Activated T-helper 1 cell treated with anti-CD3 and anti-CD28 coated beads, Interleukin-12 subunit alpha, Interleukin-12 subunit beta, Interleukin-2, Interleukin-4 antibody, amounts not matched to agents 30 ng/mL and 10 ng/mL and 1 ng/mL, durations not matched to agents 14 hours and 24 hours and 36 hours (primary cell): ENCODE measurements around the gene USP50. TPM values are rescaled to one million over a fixed set of nuclear protein-coding genes. Genes with fewer than 3 reads are reported as not detected.
A peak's percentile ranks its signal among the peaks of the same experiment; 100 is the strongest.
"Not testable (repeated sequence)": the region's sequence is repeated elsewhere in the genome, so short reads cannot be mapped to it uniquely, and the experiment has no call there.

Experiments
- DNase-seq: peaks from one replicate; pipeline ENCODE4 v3.0.0; 2021; ENCODE audit warnings: low spot score
- H3K27ac Mint-ChIP-seq: one replicate; pipeline ENCODE4 v1.8.0; 2021; ENCODE audit warnings: mild to moderate bottlenecking, mixed read lengths
- H3K27me3 Mint-ChIP-seq: one replicate; pipeline ENCODE4 v1.8.0; 2022; ENCODE audit warnings: mild to moderate bottlenecking, moderate library complexity, mixed read lengths; ENCODE audit not compliant: insufficient read depth
- H3K36me3 Mint-ChIP-seq: one replicate; pipeline ENCODE4 v1.8.0; 2021; ENCODE audit warnings: low read depth, mixed read lengths
- H3K4me1 Mint-ChIP-seq: one replicate; pipeline ENCODE4 v1.8.0; 2021; ENCODE audit warnings: low read depth, mixed read lengths
- H3K4me3 Mint-ChIP-seq: one replicate; pipeline ENCODE4 v1.8.0; 2021; ENCODE audit warnings: mild to moderate bottlenecking, moderate library complexity, mixed read lengths
- H3K9me3 Mint-ChIP-seq: one replicate; pipeline ENCODE4 v1.8.0; 2021; ENCODE audit warnings: mixed read lengths
- intact Hi-C: fragments of 100-400 bp; cut with micrococcal nuclease; formaldehyde crosslinking; loops from one replicate; pipeline ENCODE4 v1.15.1; 2024
- total RNA-seq: library from RNA; stranded (reverse); gene quantifications from 2 replicates; pipeline ENCODE4 v1.2.3, GENCODE V29; 2022

Gene USP50
- total RNA-seq, 1 donor from 2014 or later = not detected

DNA sequence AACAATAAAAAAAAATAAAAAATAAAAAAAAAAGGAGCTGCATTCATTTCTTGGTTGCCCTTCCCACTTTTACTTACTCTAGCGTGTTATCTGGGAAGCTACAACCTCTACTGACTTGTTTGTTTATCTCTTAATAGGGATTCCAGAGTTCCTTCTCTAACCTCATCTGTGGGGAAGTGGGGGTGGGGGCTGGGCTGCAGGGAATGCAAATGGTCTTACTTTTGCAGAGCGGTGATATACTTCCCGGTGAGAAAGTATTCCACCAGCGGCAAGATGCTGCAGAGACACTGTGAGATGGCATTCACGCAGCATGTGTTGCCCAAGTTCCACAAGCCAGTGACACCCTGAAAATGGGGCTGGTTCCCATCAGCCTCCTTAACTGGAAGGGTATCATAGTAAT is 2.1 kb downstream of the USP50 start:
- DNase-seq = no peak
- intact Hi-C loops = no loop called here
- Mint-ChIP-seq H3K36me3 (no peaks in the 10 kb centered on the region), H3K27ac (no peak overlapping the region), H3K27me3 (peaks cover 8% of the 10 kb centered on the region), H3K4me1 (no peaks in the 10 kb centered on the region), H3K4me3 (no peak overlapping the region), H3K9me3 (no peaks in the 10 kb centered on the region)

DNA sequence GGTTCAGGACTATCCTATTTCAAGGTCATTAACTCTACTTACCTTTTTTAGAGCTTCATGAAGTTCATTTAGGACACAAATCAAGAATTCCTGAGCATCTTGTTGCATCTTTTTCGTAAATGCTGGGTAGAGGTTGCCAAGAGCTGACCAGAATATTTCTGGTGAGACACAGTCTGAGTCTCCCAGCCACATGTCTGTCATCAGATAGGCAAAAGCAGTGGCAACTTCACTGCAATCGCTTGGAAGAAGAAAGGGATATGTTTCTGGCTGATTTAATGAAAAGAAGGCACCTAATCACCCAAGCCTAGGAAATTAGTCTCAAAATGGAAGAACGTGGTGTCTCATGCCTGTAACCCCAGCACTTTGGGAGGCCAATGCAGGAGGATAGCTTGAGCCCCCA is 2.9 kb downstream of the USP50 start:
- Mint-ChIP-seq H3K4me3 (no peak overlapping the region), H3K27me3 (peaks cover 10% of the 10 kb centered on the region), H3K9me3 (no peaks in the 10 kb centered on the region)

GRCh38 chr15:50542887-50543210 is 3.6 kb downstream of the USP50 start:
- no peak overlapping the region for H3K4me3 Mint-ChIP-seq
- no peaks in the 10 kb centered on the region for H3K4me1 Mint-ChIP-seq
- no peak overlapping the region for H3K27ac Mint-ChIP-seq
- H3K27me3 Mint-ChIP-seq = peaks cover 11% of the 10 kb centered on the region
- H3K36me3 Mint-ChIP-seq = no peaks in the 10 kb centered on the region
- no peak for DNase-seq
- intact Hi-C loops = no loop called here
- H3K9me3 Mint-ChIP-seq = no peaks in the 10 kb centered on the region

More for the DNA sequence above, 2.9 kb downstream of the USP50 start:
- no peak overlapping the region for H3K27ac Mint-ChIP-seq
- intact Hi-C loops = no loop called here
- DNase-seq = no peak
- no peaks in the 10 kb centered on the region for H3K4me1 Mint-ChIP-seq
- H3K36me3 Mint-ChIP-seq = no peaks in the 10 kb centered on the region

DNA sequence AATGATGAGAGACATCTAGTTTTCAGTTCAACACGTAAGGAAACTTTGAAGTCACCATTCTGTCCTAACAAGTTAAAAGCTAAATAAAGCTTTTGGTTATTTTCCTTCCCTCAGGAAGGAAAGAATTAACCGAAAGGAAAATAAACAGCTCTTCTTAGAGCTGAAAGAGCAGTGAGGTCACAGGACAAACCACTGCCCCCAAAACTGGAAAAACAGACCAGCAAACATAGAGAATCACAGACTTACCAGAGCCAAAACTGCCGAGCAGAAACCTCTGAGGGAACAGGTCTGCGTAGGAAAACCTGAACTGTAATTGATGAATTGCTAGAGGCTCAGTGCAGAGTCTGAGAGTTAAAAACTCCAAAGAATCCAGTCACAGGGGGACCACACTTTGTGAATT is 14.7 kb downstream of the USP50 start:
- peak overlapping the region; percentile 0 for H3K27ac Mint-ChIP-seq
- H3K4me1 Mint-ChIP-seq = peaks cover 17% of the 10 kb centered on the region
- no peak for DNase-seq
- H3K36me3 Mint-ChIP-seq = no peaks in the 10 kb centered on the region
- H3K9me3 Mint-ChIP-seq = no peaks in the 10 kb centered on the region
- H3K27me3 Mint-ChIP-seq = no peaks in the 10 kb centered on the region
- no peak overlapping the region for H3K4me3 Mint-ChIP-seq
- intact Hi-C loops = no loop called here

DNA sequence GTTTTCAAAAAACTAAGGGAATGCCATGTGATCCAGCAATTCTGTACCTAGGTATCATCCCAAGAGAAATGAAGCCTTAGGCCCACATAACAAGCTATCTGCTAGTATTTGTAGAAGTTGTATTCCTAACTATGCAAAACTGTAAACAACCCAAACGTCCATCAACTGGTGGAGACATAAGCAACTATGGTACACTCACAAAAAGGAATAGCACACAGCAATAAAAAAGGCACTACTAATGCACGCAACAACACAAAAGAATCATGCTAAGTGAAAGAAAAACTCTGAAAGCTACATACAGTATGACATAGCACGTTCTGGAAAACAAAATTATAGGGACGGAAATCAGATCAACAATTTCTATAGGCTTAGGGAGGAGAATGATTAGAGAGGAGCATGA is 15.3 kb downstream of the USP50 start:
- Mint-ChIP-seq H3K36me3 (no peaks in the 10 kb centered on the region), H3K27ac (peak overlapping the region; percentile 0), H3K27me3 (no peaks in the 10 kb centered on the region), H3K9me3 (no peaks in the 10 kb centered on the region), H3K4me3 (no peak overlapping the region), H3K4me1 (peaks cover 17% of the 10 kb centered on the region)
- intact Hi-C loops = no loop called here
- no peak for DNase-seq

GRCh38 chr15:50523851-50524251 is 22.6 kb downstream of the USP50 start:
- intact Hi-C loops = no loop called here
- Mint-ChIP-seq H3K4me1 (no peaks in the 10 kb centered on the region), H3K4me3 (no peak overlapping the region), H3K36me3 (no peaks in the 10 kb centered on the region), H3K27ac (no peak overlapping the region), H3K9me3 (no peaks in the 10 kb centered on the region), H3K27me3 (peaks cover 5% of the 10 kb centered on the region)
- no peak for DNase-seq

- no peaks in the 10 kb centered on the region for H3K36me3 Mint-ChIP-seq
- no peak for DNase-seq
- no peak overlapping the region for H3K27ac Mint-ChIP-seq
- no peaks in the 10 kb centered on the region for H3K9me3 Mint-ChIP-seq
- intact Hi-C loops = no loop called here
- H3K4me3 Mint-ChIP-seq = no peak overlapping the region
- no peaks in the 10 kb centered on the region for H3K4me1 Mint-ChIP-seq
- H3K27me3 Mint-ChIP-seq = peaks cover 5% of the 10 kb centered on the region
Observed at GRCh38 chr15:50519740-50520425, 26.6 kb downstream of the USP50 start.

DNA sequence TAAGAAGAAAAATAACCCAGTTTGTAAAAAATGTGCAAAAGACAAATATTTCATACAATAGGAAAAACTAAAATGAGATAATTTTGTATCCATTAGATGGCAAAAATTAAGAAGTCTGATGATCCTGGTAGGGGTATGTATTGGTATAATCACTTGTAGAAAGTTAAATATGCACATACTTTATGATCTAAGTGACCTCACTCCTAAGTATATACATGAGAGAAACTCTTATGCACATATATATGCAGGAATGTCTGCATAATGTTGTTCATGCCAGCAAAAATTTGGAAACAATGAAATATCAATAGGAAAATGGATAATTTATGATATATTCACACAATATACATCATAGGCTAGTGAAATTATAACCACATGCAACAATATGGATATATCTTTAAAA is 33.5 kb downstream of the USP50 start:
- H3K4me1 Mint-ChIP-seq = no peaks in the 10 kb centered on the region
- no peaks in the 10 kb centered on the region for H3K27me3 Mint-ChIP-seq
- H3K27ac Mint-ChIP-seq = no peak overlapping the region
- no peaks in the 10 kb centered on the region for H3K9me3 Mint-ChIP-seq
- no peak overlapping the region for H3K4me3 Mint-ChIP-seq
- DNase-seq = no peak
- no peaks in the 10 kb centered on the region for H3K36me3 Mint-ChIP-seq
- intact Hi-C loops = no loop called here

DNA sequence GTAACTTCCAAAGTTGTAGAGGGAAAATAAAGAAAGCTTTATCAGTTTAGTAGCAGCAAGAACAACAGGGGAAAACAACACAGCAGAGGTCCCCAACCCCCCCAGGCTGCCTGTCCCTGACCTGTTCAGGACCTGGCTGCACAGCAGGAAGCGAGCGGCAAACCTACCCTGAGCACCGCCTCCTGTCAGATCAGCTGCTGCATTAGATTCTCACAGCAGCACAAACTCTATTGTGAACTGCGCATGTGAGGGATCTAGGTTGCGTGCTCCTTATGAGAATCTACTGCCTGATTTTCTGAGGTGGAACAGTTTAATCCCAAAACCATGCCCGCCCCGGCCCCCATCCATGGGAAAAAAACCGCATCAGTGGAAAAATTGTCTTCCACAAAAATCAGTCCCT is 40.3 kb downstream of the USP50 start:
- Mint-ChIP-seq H3K27ac (no peak overlapping the region), H3K9me3 (no peaks in the 10 kb centered on the region), H3K27me3 (no peaks in the 10 kb centered on the region), H3K4me3 (no peak overlapping the region), H3K4me1 (peaks cover 11% of the 10 kb centered on the region), H3K36me3 (peaks cover 11% of the 10 kb centered on the region)
- DNase-seq = no peak
- intact Hi-C loops = no loop called here

DNA sequence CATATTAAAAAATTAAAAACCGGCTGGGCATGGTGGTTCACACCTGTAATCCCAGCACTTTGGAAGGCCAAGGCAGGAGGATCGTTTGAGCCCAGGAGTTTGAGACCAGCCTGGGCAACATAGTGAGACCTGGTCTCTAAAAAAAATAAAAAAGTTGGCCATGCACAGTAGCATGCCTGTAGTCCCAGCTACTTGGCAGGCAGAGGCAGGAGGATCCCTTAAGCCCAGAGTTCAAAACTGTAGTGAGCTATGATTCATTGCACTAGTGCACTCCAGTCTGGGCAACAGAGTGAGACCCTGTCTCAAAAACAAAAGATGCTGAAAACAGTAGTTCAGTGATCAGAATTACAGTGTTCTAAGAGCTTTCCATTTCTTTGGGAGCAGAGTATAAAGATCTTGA is 40.8 kb downstream of the USP50 start:
- not testable (repeated sequence) for DNase-seq, H3K27me3 Mint-ChIP-seq, H3K9me3 Mint-ChIP-seq

DNA sequence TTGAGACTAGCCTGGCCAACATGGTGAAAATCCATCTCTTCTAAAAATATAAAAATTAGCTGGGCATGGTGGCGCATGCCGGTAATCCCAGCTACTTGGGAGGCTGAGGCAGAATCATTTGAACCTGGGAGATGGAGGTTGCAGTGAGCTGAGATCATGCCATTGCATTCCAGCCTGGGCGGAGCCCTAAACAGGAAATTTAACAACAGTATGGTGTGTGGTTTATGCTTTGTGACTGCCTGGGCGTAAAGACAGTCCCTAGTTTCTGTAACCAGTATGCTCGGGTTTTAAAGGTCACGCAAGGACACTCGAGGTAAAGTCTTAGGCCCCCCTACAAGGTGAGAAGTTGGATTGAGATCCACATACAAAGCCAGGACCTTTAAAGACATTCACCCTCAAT is 43.3 kb downstream of the USP50 start:
- H3K9me3 Mint-ChIP-seq = no peaks in the 10 kb centered on the region
- H3K27me3 Mint-ChIP-seq = no peaks in the 10 kb centered on the region
- H3K4me1 Mint-ChIP-seq = peaks cover 11% of the 10 kb centered on the region

More for the DNA sequence above, 40.8 kb downstream of the USP50 start:
- intact Hi-C loops, H3K4me3 Mint-ChIP-seq, H3K27ac Mint-ChIP-seq: not testable (repeated sequence)
- Mint-ChIP-seq H3K36me3 (peaks cover 14% of the 10 kb centered on the region), H3K4me1 (peaks cover 11% of the 10 kb centered on the region)

GRCh38 chr15:50501815-50502214 is 44.7 kb downstream of the USP50 start:
- peaks cover 31% of the 10 kb centered on the region for H3K36me3 Mint-ChIP-seq
- intact Hi-C loops = no loop called here

More for the DNA sequence above, 43.3 kb downstream of the USP50 start:
- H3K36me3 Mint-ChIP-seq = peaks cover 27% of the 10 kb centered on the region
- no peak for DNase-seq
- intact Hi-C loops = no loop called here
- H3K27ac Mint-ChIP-seq = no peak overlapping the region
- no peak overlapping the region for H3K4me3 Mint-ChIP-seq

DNA sequence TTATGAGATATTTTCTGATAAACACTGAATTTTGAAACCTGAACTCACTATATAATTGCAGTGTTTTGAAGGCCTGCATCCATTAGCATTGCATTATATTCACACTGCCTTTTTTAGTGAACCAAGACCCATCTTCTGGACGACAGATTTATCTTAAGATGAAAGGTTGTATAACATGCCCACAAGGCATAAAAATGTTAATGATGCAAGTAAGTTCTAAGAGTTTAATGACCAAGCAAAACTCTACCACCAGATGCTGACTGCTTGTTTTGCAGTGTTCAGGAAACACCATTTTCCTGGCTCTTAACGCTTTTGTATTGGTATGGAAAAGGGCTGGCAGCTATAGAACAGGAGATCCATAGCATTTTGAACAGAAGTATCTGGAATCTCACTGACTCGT is 46.1 kb downstream of the USP50 start:
- Mint-ChIP-seq H3K9me3 (no peaks in the 10 kb centered on the region), H3K36me3 (peaks cover 37% of the 10 kb centered on the region), H3K4me1 (peaks cover 11% of the 10 kb centered on the region)

More at GRCh38 chr15:50501815-50502214, 44.7 kb downstream of the USP50 start:
- H3K4me1 Mint-ChIP-seq = peaks cover 11% of the 10 kb centered on the region
- H3K9me3 Mint-ChIP-seq = no peaks in the 10 kb centered on the region
- no peak for DNase-seq
- no peak overlapping the region for H3K27ac Mint-ChIP-seq
- no peaks in the 10 kb centered on the region for H3K27me3 Mint-ChIP-seq
- H3K4me3 Mint-ChIP-seq = no peak overlapping the region

DNA sequence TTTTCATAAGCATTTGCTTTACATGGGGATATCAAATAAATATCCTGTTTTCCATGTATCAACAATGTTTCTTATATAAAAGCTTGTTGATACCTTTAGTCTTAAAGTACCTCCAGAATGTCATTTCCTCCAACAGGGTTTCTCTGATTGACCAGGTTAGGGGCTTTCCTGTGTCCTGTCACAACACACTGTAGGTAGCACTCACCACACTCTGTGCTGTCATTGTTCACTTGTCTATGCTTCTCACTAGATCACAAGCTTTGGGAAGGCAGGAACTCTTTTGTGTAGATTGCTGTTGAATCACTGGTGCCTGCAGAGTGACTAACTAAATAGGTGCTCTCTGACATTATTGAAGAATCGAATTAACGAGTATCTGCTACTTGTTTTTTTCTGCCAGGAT is 49.8 kb downstream of the USP50 start:
- Mint-ChIP-seq H3K36me3 (peaks cover 43% of the 10 kb centered on the region), H3K9me3 (no peaks in the 10 kb centered on the region), H3K4me1 (no peaks in the 10 kb centered on the region), H3K4me3 (no peak overlapping the region), H3K27ac (no peak overlapping the region), H3K27me3 (no peaks in the 10 kb centered on the region)
- intact Hi-C loops = loop anchor here (10.0 kb wide), 1 partner anchor 118 kb away; no protein-coding TSS in a partner anchor
- no peak for DNase-seq

More for the DNA sequence above, 46.1 kb downstream of the USP50 start:
- H3K27ac Mint-ChIP-seq = no peak overlapping the region
- H3K4me3 Mint-ChIP-seq = no peak overlapping the region
- intact Hi-C loops = no loop called here
- no peaks in the 10 kb centered on the region for H3K27me3 Mint-ChIP-seq
- DNase-seq = no peak
